ENCODE measurements around the gene EIF3B.
A peak's percentile ranks its signal among the peaks of the same experiment; 100 is the strongest.
"Not testable (repeated sequence)": the region's sequence is repeated elsewhere in the genome, so short reads cannot be mapped to it uniquely, and the experiment has no call there.

EIF3B gene

DNA sequence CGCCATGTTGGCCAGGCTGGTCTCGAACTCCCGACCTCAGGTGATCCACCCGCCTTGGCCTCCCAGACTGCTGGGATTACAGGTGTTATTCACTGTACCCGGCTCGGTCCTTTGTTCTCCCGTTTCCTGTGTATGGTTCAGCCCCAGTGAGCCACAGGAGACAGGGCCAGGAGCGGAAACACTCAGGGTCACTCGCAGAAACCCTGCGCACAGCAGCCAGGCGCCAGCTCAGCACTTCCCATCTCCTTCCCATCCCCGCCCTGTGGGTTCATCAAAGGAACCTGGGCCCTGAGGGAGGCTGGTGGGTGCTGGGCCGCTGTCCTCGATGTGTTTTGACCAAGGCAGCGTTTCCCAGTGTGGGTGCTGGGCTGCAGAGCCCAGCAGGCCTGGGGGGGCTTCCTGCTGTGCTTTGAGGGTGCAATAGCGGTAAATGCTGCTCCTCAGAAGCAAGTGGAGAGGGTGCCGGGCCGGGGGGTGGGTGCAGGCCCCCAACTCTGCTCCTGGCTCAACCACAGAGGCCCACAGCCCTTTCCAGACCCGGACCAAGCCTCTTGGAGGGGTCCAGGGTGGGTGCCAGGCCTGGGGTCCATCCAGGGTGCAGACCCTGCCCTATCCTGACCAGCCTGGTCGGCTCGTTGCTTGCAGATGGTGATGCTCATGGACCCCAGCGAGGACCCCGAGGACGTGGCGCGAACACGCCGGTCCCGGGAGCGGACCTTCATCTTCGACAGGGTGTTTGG lies 33.4 kb downstream of the EIF3B start:
- Histone ChIP-seq H3K27ac (ENCODE audit: low read depth, low read length) (no peak overlapping the region), H3K4me3 (ENCODE audit: low read depth, low read length) (no peak overlapping the region), H3K36me3 (ENCODE audit: control insufficient read depth, insufficient read depth, low read length) (no peaks in the 10 kb centered on the region), H3K27me3 (ENCODE audit: control insufficient read depth, insufficient read depth, low read length) (no peaks in the 10 kb centered on the region), H3K4me1 (ENCODE audit: control insufficient read depth, insufficient read depth, low read length) (peaks cover 4% of the 10 kb centered on the region; the same call in 1 of the 2 replicates), H3K9me3 (ENCODE audit: control insufficient read depth, insufficient read depth, low read length) (no peaks in the 10 kb centered on the region), H3K9ac (ENCODE audit: low read depth, low read length) (no peak overlapping the region)

DNA sequence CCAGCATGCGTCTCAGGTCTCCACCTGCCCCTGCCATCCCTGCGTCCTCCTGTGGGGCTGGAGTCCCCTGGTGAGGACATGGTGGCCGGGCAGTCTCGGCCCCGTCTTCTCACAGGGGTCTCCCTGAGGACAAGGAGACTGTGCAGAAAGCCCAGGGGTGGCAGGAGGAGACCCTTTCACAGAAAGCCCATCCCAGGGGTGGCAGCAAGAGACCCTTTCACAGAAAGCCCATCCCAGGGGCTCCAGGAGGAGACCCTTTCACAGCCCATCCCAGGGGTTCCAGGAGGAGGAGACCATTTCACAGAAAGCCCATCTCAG lies 34.0 kb downstream of the EIF3B start:
- Histone ChIP-seq H3K9ac (ENCODE audit: low read depth, low read length) (no peak overlapping the region), H3K9me3 (ENCODE audit: control insufficient read depth, insufficient read depth, low read length) (no peaks in the 10 kb centered on the region), H3K4me3 (ENCODE audit: low read depth, low read length) (no peak overlapping the region), H3K27ac (ENCODE audit: low read depth, low read length) (no peak overlapping the region), H3K4me1 (ENCODE audit: control insufficient read depth, insufficient read depth, low read length) (peaks cover 4% of the 10 kb centered on the region; the same call in 1 of the 2 replicates), H3K27me3 (ENCODE audit: control insufficient read depth, insufficient read depth, low read length) (no peaks in the 10 kb centered on the region), H3K36me3 (ENCODE audit: control insufficient read depth, insufficient read depth, low read length) (no peaks in the 10 kb centered on the region)

GRCh38 chr7:2390020-2390816 lies 35.6 kb downstream of the EIF3B start:
- H3K27ac ChIP-seq (ENCODE audit: low read depth, low read length); H3K36me3 ChIP-seq (ENCODE audit: control insufficient read depth, insufficient read depth, low read length); H3K27me3 ChIP-seq (ENCODE audit: control insufficient read depth, insufficient read depth, low read length); H3K4me3 ChIP-seq (ENCODE audit: low read depth, low read length); H3K9ac ChIP-seq (ENCODE audit: low read depth, low read length); H3K9me3 ChIP-seq (ENCODE audit: control insufficient read depth, insufficient read depth, low read length); H3K4me1 ChIP-seq (ENCODE audit: control insufficient read depth, insufficient read depth, low read length): not testable (repeated sequence)

- H3K27me3 ChIP-seq (ENCODE audit: control insufficient read depth, insufficient read depth, low read length) = no peaks in the 10 kb centered on the region
- H3K4me3 ChIP-seq (ENCODE audit: low read depth, low read length) = no peak overlapping the region
- H3K4me1 ChIP-seq (ENCODE audit: control insufficient read depth, insufficient read depth, low read length) = peaks cover 4% of the 10 kb centered on the region; the same call in 1 of the 2 replicates
- no peak overlapping the region for H3K9ac ChIP-seq (ENCODE audit: low read depth, low read length)
- H3K27ac ChIP-seq (ENCODE audit: low read depth, low read length) = no peak overlapping the region
- no peaks in the 10 kb centered on the region for H3K36me3 ChIP-seq (ENCODE audit: control insufficient read depth, insufficient read depth, low read length)
- no peaks in the 10 kb centered on the region for H3K9me3 ChIP-seq (ENCODE audit: control insufficient read depth, insufficient read depth, low read length)
Observed at GRCh38 chr7:2393706-2394105, 39.1 kb downstream of the EIF3B start.

DNA sequence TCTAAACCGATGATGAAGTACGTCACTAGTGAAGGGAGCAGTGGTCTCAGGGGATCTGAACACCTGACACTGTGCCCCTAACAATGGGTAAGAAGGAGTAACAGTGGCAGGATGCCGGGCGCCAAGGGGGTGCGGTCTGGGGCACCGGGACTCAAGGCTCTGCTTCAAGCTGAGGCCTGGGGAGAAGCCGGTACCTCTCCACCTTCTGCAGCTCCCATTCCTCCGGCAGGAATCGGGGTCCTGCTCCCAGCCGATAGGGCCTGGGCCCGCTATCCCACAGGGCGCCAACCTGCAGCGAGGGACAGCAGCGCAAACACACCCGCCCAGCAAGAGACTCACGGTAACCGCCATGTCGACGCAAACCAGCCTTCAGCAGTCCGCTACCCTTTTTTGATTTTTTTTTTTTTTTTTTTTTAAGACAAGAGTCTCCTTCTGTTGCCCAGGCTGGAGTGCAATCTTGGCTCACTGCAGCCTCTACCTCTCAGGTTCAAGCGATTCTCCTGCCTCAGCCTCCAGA lies 40.0 kb downstream of the EIF3B start:
- Histone ChIP-seq H3K9ac (ENCODE audit: low read depth, low read length) (no peak overlapping the region), H3K9me3 (ENCODE audit: control insufficient read depth, insufficient read depth, low read length) (no peaks in the 10 kb centered on the region), H3K27ac (ENCODE audit: low read depth, low read length) (no peak overlapping the region), H3K4me1 (ENCODE audit: control insufficient read depth, insufficient read depth, low read length) (peaks cover 5% of the 10 kb centered on the region; the same call in 1 of the 2 replicates), H3K36me3 (ENCODE audit: control insufficient read depth, insufficient read depth, low read length) (no peaks in the 10 kb centered on the region), H3K27me3 (ENCODE audit: control insufficient read depth, insufficient read depth, low read length) (no peaks in the 10 kb centered on the region), H3K4me3 (ENCODE audit: low read depth, low read length) (no peak overlapping the region)

- Histone ChIP-seq H3K27ac (ENCODE audit: low read depth, low read length) (no peak overlapping the region), H3K9ac (ENCODE audit: low read depth, low read length) (no peak overlapping the region), H3K36me3 (ENCODE audit: control insufficient read depth, insufficient read depth, low read length) (no peaks in the 10 kb centered on the region), H3K4me3 (ENCODE audit: low read depth, low read length) (no peak overlapping the region), H3K4me1 (ENCODE audit: control insufficient read depth, insufficient read depth, low read length) (peaks cover 9% of the 10 kb centered on the region), H3K9me3 (ENCODE audit: control insufficient read depth, insufficient read depth, low read length) (no peaks in the 10 kb centered on the region), H3K27me3 (ENCODE audit: control insufficient read depth, insufficient read depth, low read length) (no peaks in the 10 kb centered on the region)
Observed at GRCh38 chr7:2398506-2398905, 43.9 kb downstream of the EIF3B start.

- Histone ChIP-seq H3K36me3 (ENCODE audit: control insufficient read depth, insufficient read depth, low read length) (no peaks in the 10 kb centered on the region), H3K9ac (ENCODE audit: low read depth, low read length) (no peak overlapping the region), H3K27me3 (ENCODE audit: control insufficient read depth, insufficient read depth, low read length) (no peaks in the 10 kb centered on the region), H3K4me3 (ENCODE audit: low read depth, low read length) (no peak overlapping the region), H3K27ac (ENCODE audit: low read depth, low read length) (no peak overlapping the region), H3K9me3 (ENCODE audit: control insufficient read depth, insufficient read depth, low read length) (no peaks in the 10 kb centered on the region), H3K4me1 (ENCODE audit: control insufficient read depth, insufficient read depth, low read length) (peaks cover 11% of the 10 kb centered on the region)
Observed at GRCh38 chr7:2399848-2400587, 45.4 kb downstream of the EIF3B start.

DNA sequence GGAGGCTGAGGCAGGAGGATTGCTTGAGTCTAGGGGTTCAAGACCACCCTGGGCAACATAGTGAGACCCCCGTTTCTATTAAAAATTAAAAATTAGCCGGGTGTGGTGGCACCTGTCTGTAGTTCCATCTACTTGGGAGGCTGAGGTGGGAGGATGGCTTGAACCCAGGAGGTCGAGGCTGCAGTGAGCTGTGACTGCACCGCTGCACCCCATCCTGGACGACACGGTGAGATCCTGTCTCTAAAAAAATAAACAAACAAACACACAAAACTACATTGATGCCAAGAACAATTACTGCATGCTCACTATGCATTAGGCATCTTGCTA lies 48.0 kb downstream of the EIF3B start:
- Histone ChIP-seq H3K4me1 (ENCODE audit: control insufficient read depth, insufficient read depth, low read length) (peaks cover 11% of the 10 kb centered on the region), H3K4me3 (ENCODE audit: low read depth, low read length) (peak overlapping the region; percentile 68), H3K9me3 (ENCODE audit: control insufficient read depth, insufficient read depth, low read length) (no peaks in the 10 kb centered on the region), H3K27ac (ENCODE audit: low read depth, low read length) (no peak overlapping the region), H3K36me3 (ENCODE audit: control insufficient read depth, insufficient read depth, low read length) (no peaks in the 10 kb centered on the region), H3K9ac (ENCODE audit: low read depth, low read length) (peak overlapping the region; percentile 7; the same call in 1 of the 2 replicates), H3K27me3 (ENCODE audit: control insufficient read depth, insufficient read depth, low read length) (no peaks in the 10 kb centered on the region)

- Histone ChIP-seq H3K4me1 (ENCODE audit: control insufficient read depth, insufficient read depth, low read length) (peaks cover 11% of the 10 kb centered on the region), H3K9ac (ENCODE audit: low read depth, low read length) (peak within 1 kb of the TSS; percentile 45), H3K27me3 (ENCODE audit: control insufficient read depth, insufficient read depth, low read length) (no peaks in the 10 kb centered on the region), H3K36me3 (ENCODE audit: control insufficient read depth, insufficient read depth, low read length) (no peaks in the 10 kb centered on the region), H3K9me3 (ENCODE audit: control insufficient read depth, insufficient read depth, low read length) (no peaks in the 10 kb centered on the region), H3K4me3 (ENCODE audit: low read depth, low read length) (peak within 1 kb of the TSS; percentile 93), H3K27ac (ENCODE audit: low read depth, low read length) (peak within 1 kb of the TSS; percentile 34)
Observed at GRCh38 chr7:2403014-2403717, 48.5 kb downstream of the EIF3B start, which contains the start of gene CHST12. CHST12 (plus strand) TSS chr7:2403611; CDS start chr7:2432640, 29,029 bp downstream.

Measured in HUES48 (cell line).